Fibroblast of mammary gland (primary cell): ENCODE data around the gene RBM28.

Source experiments
- DNase-seq: peaks from one replicate; pipeline ENCODE4 v3.0.0-alpha.2; 2010; ENCODE audit warnings: low read depth
- H3K4me3 ChIP-seq: 2 replicates; pipeline ENCODE4 v1.5.1; 2011; ENCODE audit warnings: low read depth, mild to moderate bottlenecking, low read length, moderate library complexity; ENCODE audit not compliant: control insufficient read depth
- CTCF ChIP-seq: conservative IDR thresholded peaks from 2 replicates; pipeline ENCODE4 v1.5.1; 2011; ENCODE audit warnings: low read depth, low read length, inconsistent platforms; ENCODE audit not compliant: control insufficient read depth, insufficient read depth

Gene RBM28

GRCh38 chr7:128389085-128389617 is 45.4 kb upstream of the RBM28 start:
- no peak for DNase-seq
- no peak for TF ChIP-seq CTCF
- H3K4me3 ChIP-seq, result no peak overlapping the region

- TF ChIP-seq CTCF, result no peak
- no peak overlapping the region for H3K4me3 ChIP-seq
- DNase-seq, result no peak
Measured at GRCh38 chr7:128388145-128388485, 44.4 kb upstream of the RBM28 start.

- DNase-seq, result peak; percentile 79
- TF ChIP-seq CTCF, result peak; percentile 88
- no peak overlapping the region for H3K4me3 ChIP-seq
Measured at GRCh38 chr7:128387216-128388144, 43.8 kb upstream of the RBM28 start.

- no peak for TF ChIP-seq CTCF
Measured at GRCh38 chr7:128385988-128386925, 42.5 kb upstream of the RBM28 start.

GRCh38 chr7:128384726-128385125 is 41.0 kb upstream of the RBM28 start:
- no peak for DNase-seq
- no peak for TF ChIP-seq CTCF
- H3K4me3 ChIP-seq, result no peak overlapping the region

More at GRCh38 chr7:128385988-128386925, 42.5 kb upstream of the RBM28 start:
- no peak for DNase-seq
- H3K4me3 ChIP-seq, result no peak overlapping the region

- no peak for DNase-seq
- H3K4me3 ChIP-seq, result no peak overlapping the region
- TF ChIP-seq CTCF, result no peak
Measured at GRCh38 chr7:128383776-128384175, 40.1 kb upstream of the RBM28 start.
